DLD1 (cell line): ENCODE results near the gene GRAP2.

Source experiments
- in situ Hi-C: cut with HindIII; loops from 2 replicates; pipeline ENCODE4 v1.10.0; 2017; ENCODE audit warnings: low sequenced_read_pairs

Gene GRAP2

GRCh38 chr22:40007853-40008710 lies 107.2 kb downstream of the GRAP2 start:
- in situ Hi-C loops, result loop anchor here (25.0 kb wide), 1 partner anchor 446 kb away; the partner anchor contains the start of gene CACNA1I

- in situ Hi-C loops, result loop anchor here (25.0 kb wide), 1 partner anchor 447 kb away; the partner anchor contains the start of gene CACNA1I
Observed at GRCh38 chr22:40008726-40009291, 107.9 kb downstream of the GRAP2 start.

- in situ Hi-C loops, result loop anchor here (25.0 kb wide), 1 partner anchor 447 kb away; the partner anchor contains the start of gene CACNA1I
Observed at GRCh38 chr22:40009292-40009774, 108.4 kb downstream of the GRAP2 start.

GRCh38 chr22:40009951-40010671 lies 109.2 kb downstream of the GRAP2 start:
- in situ Hi-C loops, result loop anchor here (25.0 kb wide), 1 partner anchor 448 kb away; the partner anchor contains the start of gene CACNA1I

GRCh38 chr22:40010746-40011145 lies 109.9 kb downstream of the GRAP2 start:
- in situ Hi-C loops, result loop anchor here (25.0 kb wide), 1 partner anchor 448 kb away; the partner anchor contains the start of gene CACNA1I

GRCh38 chr22:40014667-40015248 lies 113.9 kb downstream of the GRAP2 start:
- in situ Hi-C loops, result loop anchor here (25.0 kb wide), 1 partner anchor 452 kb away; the partner anchor contains the start of gene CACNA1I

- in situ Hi-C loops, result loop anchor here (25.0 kb wide), 1 partner anchor 453 kb away; the partner anchor contains the start of gene CACNA1I
Observed at GRCh38 chr22:40015358-40015976, 114.6 kb downstream of the GRAP2 start.

GRCh38 chr22:40018051-40018450 lies 117.2 kb downstream of the GRAP2 start:
- in situ Hi-C loops, result loop anchor here (25.0 kb wide), 1 partner anchor 456 kb away; the partner anchor contains the start of gene CACNA1I

GRCh38 chr22:40019100-40019499 lies 118.2 kb downstream of the GRAP2 start:
- in situ Hi-C loops, result loop anchor here (25.0 kb wide), 1 partner anchor 457 kb away; the partner anchor contains the start of gene CACNA1I

GRCh38 chr22:40020956-40021355 lies 120.1 kb downstream of the GRAP2 start:
- in situ Hi-C loops, result loop anchor here (25.0 kb wide), 1 partner anchor 459 kb away; the partner anchor contains the start of gene CACNA1I

GRCh38 chr22:40021401-40022000 lies 120.6 kb downstream of the GRAP2 start:
- in situ Hi-C loops, result loop anchor here (25.0 kb wide), 1 partner anchor 459 kb away; the partner anchor contains the start of gene CACNA1I

- in situ Hi-C loops, result loop anchor here (25.0 kb wide), 1 partner anchor 460 kb away; the partner anchor contains the start of gene CACNA1I
Observed at GRCh38 chr22:40022536-40023240, 121.8 kb downstream of the GRAP2 start.
